Left forelimb (tissue), 1 donor: ENCODE results near the gene ACTA1.
"Not testable (repeated sequence)": the region's sequence is repeated elsewhere in the genome, so short reads cannot be mapped to it uniquely, and the experiment has no call there.

Experiments used
- DNase-seq: peaks from one replicate; pipeline ENCODE4 v3.0.0-alpha.2; 2018; ENCODE audit warnings: low spot score

ACTA1 gene

GRCh38 chr1:229434005-229434640 lies at the start of gene ACTA1:
Gene ACTA1, minus strand, starts transcription at chr1:229434094. Its CDS starts 979 bp downstream, at chr1:229433115.
- DNase-seq: no peak

- no peak for DNase-seq
These were observed 48.6 kb upstream of the ACTA1 start for GRCh38 chr1:229482511-229482910.

DNA sequence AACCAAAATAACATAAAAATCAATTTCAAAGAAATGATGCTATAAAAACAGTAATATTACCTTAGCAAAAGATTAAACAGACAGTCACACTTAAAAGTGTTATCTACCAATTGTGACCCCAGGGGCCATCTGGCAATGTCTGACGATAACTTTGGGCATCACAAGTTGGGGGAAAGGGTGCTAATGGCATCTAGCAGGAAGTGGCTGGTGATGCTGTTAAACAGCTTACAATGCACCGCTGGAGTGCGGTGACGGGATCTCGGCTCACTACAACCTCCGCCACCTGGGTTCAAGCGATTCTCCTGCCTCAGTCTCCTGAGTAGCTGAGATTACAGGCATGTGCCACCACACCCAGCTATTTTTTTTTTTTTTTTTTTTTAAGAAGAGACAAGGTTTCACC lies 46.6 kb upstream of the ACTA1 start:
- DNase-seq: no peak

DNA sequence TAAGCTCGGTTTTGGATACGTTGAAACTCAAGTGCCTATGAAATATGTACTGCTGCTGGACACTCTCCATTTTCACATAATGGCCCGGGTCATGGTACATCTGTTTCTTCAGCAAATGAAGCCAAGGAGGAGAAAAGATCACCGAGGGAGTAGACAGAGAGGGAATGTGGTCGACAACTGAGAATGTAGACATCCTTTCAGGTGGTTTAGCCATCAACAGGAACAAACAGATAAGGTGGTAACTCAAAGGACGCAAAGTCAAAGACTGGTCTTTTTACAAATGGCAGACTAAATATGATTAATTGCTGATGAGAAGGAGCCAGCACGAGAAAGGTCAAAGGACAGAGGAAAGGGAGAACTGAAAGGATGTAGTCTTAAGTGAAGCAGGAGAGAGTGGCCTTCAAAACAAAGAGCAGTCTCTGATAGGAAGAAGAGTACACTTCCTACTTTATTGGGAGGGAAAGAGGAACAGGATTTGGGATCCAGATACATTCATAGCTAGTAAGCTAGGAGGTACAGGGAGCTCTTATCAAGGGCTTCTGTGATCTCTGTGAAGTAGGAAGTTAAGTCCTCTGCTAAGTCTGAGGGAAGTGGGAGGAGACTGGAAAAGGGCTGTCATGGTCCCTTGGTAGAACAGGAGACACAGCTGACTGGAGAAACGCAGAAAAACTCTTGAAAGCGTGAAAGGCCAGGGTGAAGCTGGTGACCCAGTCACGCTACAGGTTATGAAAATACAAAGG lies 45.9 kb upstream of the ACTA1 start:
- DNase-seq: no peak

DNA sequence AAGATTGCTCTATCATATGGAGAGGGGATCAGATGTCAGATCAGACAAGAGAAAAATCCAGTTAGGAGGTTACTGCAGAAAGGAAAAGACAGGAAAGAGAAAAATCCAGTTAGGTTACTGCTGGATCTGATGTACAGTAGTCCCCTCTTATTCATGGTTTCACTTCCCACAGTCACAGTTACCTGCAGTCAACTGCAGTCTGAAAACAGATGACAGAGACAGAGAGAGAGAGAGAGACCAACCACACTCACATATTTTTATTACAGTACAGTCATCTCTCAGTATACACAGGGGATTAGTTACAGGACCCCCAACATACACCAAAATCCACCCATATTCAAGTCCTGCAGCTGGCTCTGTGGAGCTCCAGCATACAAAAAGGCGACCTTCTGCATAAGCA lies 45.0 kb upstream of the ACTA1 start:
- no peak for DNase-seq

GRCh38 chr1:229475859-229476258 lies 42.0 kb upstream of the ACTA1 start:
- DNase-seq: not testable (repeated sequence)

- no peak for DNase-seq
These were observed 40.6 kb upstream of the ACTA1 start for GRCh38 chr1:229474509-229474908.

DNA sequence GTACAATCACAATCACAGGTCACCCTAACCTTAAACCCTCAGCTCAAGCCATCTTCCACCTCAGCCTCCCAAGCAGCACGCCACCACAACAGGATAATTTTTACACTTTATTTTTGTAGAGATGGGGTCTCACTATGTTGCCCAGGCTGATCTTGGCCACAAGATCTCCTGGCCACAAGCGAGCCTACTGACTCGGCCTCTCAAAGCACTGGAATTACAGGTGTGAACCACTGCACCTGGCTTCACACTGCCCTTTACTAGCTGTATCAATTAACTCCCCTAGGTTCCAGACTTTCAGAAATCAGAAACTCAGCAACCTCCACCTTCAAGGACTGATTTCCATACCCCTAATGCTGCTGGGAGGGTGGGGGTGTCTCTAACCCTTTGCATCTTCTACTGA lies 37.3 kb upstream of the ACTA1 start:
- no peak for DNase-seq

- DNase-seq: no peak
These were observed 36.6 kb upstream of the ACTA1 start for GRCh38 chr1:229470406-229471043.

- no peak for DNase-seq
These were observed 33.0 kb upstream of the ACTA1 start for GRCh38 chr1:229466887-229467286.

- DNase-seq: no peak
These were observed 30.8 kb upstream of the ACTA1 start for GRCh38 chr1:229464672-229465071.

DNA sequence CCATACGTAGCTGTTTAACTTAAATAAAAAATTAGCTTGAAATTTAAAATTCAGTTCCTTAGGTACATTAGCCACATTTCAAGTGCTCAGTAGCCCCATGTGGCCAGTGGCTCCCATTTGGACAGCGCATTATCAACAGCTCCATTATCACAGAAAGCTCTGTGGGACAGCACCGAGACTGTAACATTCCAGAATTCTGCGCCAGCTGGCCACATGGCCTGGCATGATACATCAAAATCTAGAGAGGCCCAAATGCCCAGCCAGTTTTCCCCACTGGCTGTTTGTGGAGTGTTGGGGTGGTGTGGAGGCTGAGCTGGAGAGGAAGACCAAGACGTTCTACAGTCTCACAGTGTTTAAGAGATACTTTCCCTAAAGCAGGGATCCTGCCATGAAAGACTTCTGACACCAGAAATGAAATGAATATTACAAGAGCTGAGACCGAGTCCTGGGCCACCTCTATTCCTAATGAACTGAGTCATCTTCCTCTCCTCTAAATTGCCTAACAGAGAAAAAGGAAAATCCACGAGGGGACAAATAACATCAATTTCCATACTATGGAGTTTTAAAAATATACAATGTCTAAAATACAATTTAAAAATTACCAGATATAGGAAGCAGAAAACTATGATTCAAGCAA lies 27.3 kb upstream of the ACTA1 start:
- no peak for DNase-seq

DNA sequence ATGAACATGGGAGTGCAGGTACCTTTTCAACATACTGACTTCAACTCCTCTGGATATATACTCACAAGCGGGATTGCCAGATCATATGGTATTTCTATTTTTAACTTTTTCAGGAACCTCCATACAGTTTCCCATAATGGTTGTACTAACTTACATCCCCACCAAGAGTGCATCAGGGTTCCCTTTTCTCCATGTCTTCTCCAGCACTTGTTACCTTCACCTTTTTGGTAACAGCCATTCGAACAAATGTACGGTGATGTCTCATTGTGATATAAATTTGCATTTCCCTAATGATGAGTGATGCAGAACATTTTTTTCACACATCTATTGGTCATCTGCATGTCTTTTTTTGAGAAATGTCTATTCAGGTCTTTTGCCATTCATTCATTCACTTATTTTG lies 25.9 kb upstream of the ACTA1 start:
- no peak for DNase-seq

GRCh38 chr1:229457436-229457835 lies 23.5 kb upstream of the ACTA1 start:
- no peak for DNase-seq

DNA sequence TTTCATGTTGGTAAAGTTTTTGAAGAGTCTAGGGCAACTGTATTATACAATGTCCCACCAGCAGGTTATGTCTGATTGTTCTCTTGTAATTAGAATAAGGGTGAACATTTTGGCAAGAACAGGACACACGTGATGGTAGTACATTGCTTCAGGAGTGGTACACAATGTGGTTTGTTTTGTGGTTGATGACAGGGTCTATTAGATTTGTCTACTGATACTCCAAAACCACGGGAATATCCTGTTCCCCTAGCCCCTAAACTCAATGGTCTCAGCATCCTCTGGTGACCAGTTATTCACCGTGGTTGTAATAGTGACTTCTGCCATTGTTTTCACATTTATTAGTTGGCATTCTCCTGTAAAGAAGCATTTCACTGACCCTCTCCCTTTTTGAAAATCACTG lies 22.1 kb upstream of the ACTA1 start:
- DNase-seq: no peak

- DNase-seq: no peak
These were observed 20.2 kb upstream of the ACTA1 start for GRCh38 chr1:229454056-229454455.

DNA sequence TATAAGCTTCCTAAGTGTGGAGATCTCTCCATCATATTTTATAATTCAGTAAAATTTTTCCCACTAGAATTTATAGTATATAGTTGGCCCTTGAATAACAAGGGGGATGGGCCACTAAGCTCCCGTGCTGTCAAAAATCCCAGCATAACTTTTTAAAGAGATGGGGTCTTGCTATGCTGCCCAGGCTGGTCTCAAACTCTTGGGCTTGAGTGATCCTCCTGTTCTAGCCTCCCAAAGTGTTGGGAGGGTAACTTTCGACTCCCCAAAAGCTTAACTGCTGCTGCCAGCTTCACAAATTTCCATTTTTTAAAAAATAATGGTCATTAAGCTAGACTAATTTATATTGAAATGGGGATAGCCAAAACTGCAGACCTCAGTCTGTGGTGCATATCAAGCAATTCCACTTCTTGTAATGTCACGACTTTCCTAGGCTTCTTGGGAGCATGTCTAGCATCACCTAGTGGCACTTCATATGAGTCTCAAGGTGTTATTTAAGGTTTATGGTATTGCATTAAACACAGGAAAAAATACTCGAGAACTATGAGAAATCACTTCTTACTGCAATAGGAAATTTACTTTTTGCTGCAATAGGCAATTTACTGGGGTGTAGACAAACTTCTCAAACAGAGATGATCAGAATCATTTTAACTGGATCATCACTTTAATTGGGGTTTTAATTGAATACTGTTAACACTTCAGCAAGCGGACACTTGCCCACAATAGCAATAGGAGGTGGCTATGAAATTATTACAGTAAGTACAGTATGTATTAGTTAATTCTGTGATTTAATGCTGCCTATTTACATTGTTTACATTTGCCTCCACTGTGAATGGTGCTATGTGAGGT lies 19.3 kb upstream of the ACTA1 start:
- no peak for DNase-seq

GRCh38 chr1:229448845-229449244 lies 15.0 kb upstream of the ACTA1 start:
- DNase-seq: no peak

GRCh38 chr1:229448354-229448753 lies 14.5 kb upstream of the ACTA1 start:
- no peak for DNase-seq

- no peak for DNase-seq
These were observed 13.9 kb upstream of the ACTA1 start for GRCh38 chr1:229447809-229448252.

- no peak for DNase-seq
These were observed 11.9 kb upstream of the ACTA1 start for GRCh38 chr1:229445828-229446227.
